ENCODE measurements around the gene ARL16.

The ARL16 gene

DNA sequence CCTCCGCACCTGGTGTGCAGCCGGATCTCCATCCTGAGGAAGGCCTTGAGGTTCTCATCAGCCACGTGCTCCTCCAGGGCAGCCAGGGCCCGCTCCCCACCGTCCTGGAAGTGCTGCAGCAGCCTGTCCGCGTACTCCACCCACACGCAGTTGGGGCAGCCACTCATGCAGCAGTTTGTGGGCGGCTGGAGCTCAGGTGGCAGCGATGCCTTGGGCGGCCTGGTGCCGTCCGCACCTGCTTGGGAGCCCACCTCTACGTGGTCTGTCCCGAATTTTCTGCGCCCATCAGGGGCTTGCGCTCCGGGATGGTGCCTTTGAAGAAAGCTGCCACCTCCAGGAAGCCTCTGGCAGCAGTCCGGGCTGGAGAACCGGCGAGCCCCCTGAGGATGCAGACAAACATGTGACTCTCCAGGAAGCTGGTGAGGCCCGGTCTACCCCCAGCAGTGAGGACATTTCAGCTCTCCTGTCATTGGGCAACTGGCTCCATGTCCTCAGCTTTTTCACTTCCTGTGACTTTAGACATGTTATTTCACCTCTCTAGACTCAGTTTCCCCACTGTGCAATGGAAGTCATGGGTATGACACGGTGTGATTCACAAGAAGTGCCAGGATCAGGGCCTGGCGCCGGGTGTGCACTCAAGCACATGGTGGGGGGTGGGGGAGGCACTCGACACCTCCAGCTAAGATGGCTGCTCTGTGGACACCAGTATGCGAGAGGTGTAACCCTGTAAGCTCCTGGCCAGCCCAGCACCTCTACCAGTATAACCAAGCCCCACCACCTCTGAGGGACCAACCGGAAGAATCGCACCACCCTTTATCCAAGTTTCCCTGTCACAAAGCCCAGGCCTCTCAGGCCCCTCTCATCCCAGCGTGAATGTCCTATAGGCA, 18.1 kb downstream of the ARL16 start:
- Histone ChIP-seq H3K27me3 (ENCODE audit: insufficient read depth, poor library complexity, severe bottlenecking) (no peaks in the 10 kb centered on the region), H3K4me3 (replicated peaks; ENCODE audit: insufficient read depth, low read length) (peak overlapping the region; percentile 93), H3K27ac (replicated peaks) (peak overlapping the region; percentile 93)
- DNase-seq (ENCODE audit: low read depth in 1 of 2, low spot score in 1 of 2): peak; percentile 60 to 62
- TF ChIP-seq POLR2AphosphoS5 (IDR thresholded peaks at IDR 0.05; ENCODE audit: low read depth): no peak; the same call in 1 of the 2 replicates
- TF ChIP-seq, protein P1, sequence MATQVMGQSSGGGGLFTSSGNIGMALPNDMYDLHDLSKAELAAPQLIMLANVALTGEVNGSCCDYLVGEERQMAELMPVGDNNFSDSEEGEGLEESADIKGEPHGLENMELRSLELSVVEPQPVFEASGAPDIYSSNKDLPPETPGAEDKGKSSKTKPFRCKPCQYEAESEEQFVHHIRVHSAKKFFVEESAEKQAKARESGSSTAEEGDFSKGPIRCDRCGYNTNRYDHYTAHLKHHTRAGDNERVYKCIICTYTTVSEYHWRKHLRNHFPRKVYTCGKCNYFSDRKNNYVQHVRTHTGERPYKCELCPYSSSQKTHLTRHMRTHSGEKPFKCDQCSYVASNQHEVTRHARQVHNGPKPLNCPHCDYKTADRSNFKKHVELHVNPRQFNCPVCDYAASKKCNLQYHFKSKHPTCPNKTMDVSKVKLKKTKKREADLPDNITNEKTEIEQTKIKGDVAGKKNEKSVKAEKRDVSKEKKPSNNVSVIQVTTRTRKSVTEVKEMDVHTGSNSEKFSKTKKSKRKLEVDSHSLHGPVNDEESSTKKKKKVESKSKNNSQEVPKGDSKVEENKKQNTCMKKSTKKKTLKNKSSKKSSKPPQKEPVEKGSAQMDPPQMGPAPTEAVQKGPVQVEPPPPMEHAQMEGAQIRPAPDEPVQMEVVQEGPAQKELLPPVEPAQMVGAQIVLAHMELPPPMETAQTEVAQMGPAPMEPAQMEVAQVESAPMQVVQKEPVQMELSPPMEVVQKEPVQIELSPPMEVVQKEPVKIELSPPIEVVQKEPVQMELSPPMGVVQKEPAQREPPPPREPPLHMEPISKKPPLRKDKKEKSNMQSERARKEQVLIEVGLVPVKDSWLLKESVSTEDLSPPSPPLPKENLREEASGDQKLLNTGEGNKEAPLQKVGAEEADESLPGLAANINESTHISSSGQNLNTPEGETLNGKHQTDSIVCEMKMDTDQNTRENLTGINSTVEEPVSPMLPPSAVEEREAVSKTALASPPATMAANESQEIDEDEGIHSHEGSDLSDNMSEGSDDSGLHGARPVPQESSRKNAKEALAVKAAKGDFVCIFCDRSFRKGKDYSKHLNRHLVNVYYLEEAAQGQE (IDR thresholded peaks at IDR 0.05; ENCODE audit: insufficient replicate concordance, low read depth): peak; percentile 4

GRCh38 chr17:81664051-81664470, 19.5 kb downstream of the ARL16 start:
- H3K27ac ChIP-seq (replicated peaks): no peak overlapping the region
- DNase-seq (ENCODE audit: low read depth in 1 of 2, low spot score in 1 of 2): no peak
- TF ChIP-seq SPI1 (IDR thresholded peaks at IDR 0.05; ENCODE audit: borderline replicate concordance, low read depth) (no peak), CTCF (IDR thresholded peaks at IDR 0.05; ENCODE audit: insufficient read depth, low read length) (no peak), GABPA (IDR thresholded peaks at IDR 0.05; ENCODE audit: low read depth) (no peak), POLR2AphosphoS5 (IDR thresholded peaks at IDR 0.05; ENCODE audit: low read depth) (no peak)
- TF ChIP-seq, protein P1 (IDR thresholded peaks at IDR 0.05; ENCODE audit: insufficient replicate concordance, low read depth): no peak
- H3K4me3 ChIP-seq (replicated peaks; ENCODE audit: insufficient read depth, low read length): no peak overlapping the region
- no peaks in the 10 kb centered on the region for H3K27me3 ChIP-seq (ENCODE audit: insufficient read depth, poor library complexity, severe bottlenecking)

DNA sequence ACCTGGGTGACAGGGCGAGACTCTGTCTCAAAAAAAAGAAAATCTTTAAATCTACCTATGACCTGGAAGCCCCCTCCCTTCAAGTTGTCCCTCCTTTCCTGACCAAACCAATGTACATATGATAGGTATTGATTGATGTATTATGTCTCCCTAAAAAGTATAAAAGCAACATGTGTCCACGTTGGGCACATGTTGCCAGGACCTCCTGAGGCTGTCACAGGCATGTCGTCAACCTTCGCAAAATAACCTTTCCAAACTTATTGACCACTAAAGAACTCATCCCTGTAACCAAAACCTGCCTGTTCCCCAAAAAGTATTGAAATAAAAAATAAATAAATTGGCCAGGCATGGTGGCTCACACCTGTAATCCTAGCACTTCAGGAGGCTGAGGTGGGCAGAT, 21.6 kb downstream of the ARL16 start:
- no peak overlapping the region for H3K4me3 ChIP-seq (replicated peaks; ENCODE audit: insufficient read depth, low read length)
- H3K27ac ChIP-seq (replicated peaks): no peak overlapping the region
- no peak for DNase-seq (ENCODE audit: low read depth in 1 of 2, low spot score in 1 of 2)
- no peaks in the 10 kb centered on the region for H3K27me3 ChIP-seq (ENCODE audit: insufficient read depth, poor library complexity, severe bottlenecking)
- TF ChIP-seq GABPA (IDR thresholded peaks at IDR 0.05; ENCODE audit: low read depth) (no peak), CTCF (IDR thresholded peaks at IDR 0.05; ENCODE audit: insufficient read depth, low read length) (no peak), POLR2AphosphoS5 (IDR thresholded peaks at IDR 0.05; ENCODE audit: low read depth) (no peak), SPI1 (IDR thresholded peaks at IDR 0.05; ENCODE audit: borderline replicate concordance, low read depth) (no peak)
- TF ChIP-seq, protein P1 (IDR thresholded peaks at IDR 0.05; ENCODE audit: insufficient replicate concordance, low read depth): no peak

Data from HL-60 (cell line).